Endothelial cell of umbilical vein (primary cell): ENCODE data around the gene COL26A1. TPM values are rescaled to one million over a fixed set of nuclear protein-coding genes. Genes with fewer than 3 reads are reported as not detected.

Source experiments
- BruUV-seq: library from RNA; stranded (reverse); fragments of 400-500 nt; replicated peaks from 2 replicates; lab custom pipeline; 2021; lab: Mats Ljungman, UMichigan
- CTCF ChIA-PET: fragments of 300-600, 350-600 bp; sonication (Branson Sonifier 250); formaldehyde crosslinking; loops from one replicate; lab custom pipeline; 2021; ENCODE audit warnings: antibody characterized with exemption, inconsistent platforms; lab: Charles Lee
- POLR2A ChIA-PET: fragments of 300-600, 350-600 bp; sonication (Branson Sonifier 250); formaldehyde crosslinking; loops from one replicate; lab custom pipeline; 2021; ENCODE audit warnings: antibody characterized with exemption, inconsistent platforms; lab: Charles Lee
- DNase-seq: peaks from one replicate; pipeline ENCODE4 v3.0.0-alpha.2; 2011; ENCODE audit warnings: low read depth, low spot score
- FAIRE-seq: peaks from 2 replicates; lab custom pipeline; 2011; peaks lifted over from hg19 to GRCh38; lab: Jason Lieb, UNC
- H2AFZ ChIP-seq: 2 replicates; pipeline ENCODE4 v1.6.0; 2012; ENCODE audit warnings: low read depth, low read length, control low read depth, inconsistent platforms
- H3K27ac ChIP-seq: 2 replicates; pipeline ENCODE4 v1.5.1; 2011; ENCODE audit warnings: low read depth, mild to moderate bottlenecking, control low read depth, low read length, moderate library complexity; ENCODE audit not compliant: insufficient read depth
- H3K27me3 ChIP-seq, 2 experiments: 2 replicates each; pipeline versions ENCODE4 v1.6.0 to v1.6.1; 2011; ENCODE audit warnings: low read length in 2 of 2, mixed read lengths in 1 of 2; ENCODE audit not compliant: control insufficient read depth in 2 of 2, insufficient read depth in 2 of 2
- H3K36me3 ChIP-seq, 2 experiments: 2 replicates in 1 of 2; 3 replicates in 1 of 2; pipeline ENCODE4 v1.5.1; 2011; ENCODE audit warnings: low read length in 2 of 2, mild to moderate bottlenecking in 1 of 2, moderate library complexity in 1 of 2; ENCODE audit not compliant: control insufficient read depth in 2 of 2, insufficient read depth in 2 of 2; ENCODE audit errors: extremely low read depth in 1 of 2
- H3K4me1 ChIP-seq: 3 replicates; pipeline ENCODE4 v1.5.1; 2011; ENCODE audit warnings: mild to moderate bottlenecking, low read length; ENCODE audit not compliant: control insufficient read depth, insufficient read depth; ENCODE audit errors: extremely low read depth
- H3K4me2 ChIP-seq: 2 replicates; pipeline ENCODE4 v1.6.1; 2011; ENCODE audit warnings: low read length, control low read depth, mixed read lengths; ENCODE audit not compliant: insufficient read depth
- H3K4me3 ChIP-seq, 3 experiments: fragments of 200-600 bp in 1 of 3; sonication (generic), shearing (Covaris generic) in 1 of 3; replicated peaks in 1 of 3; 2 replicates each; pipeline ENCODE4 v1.5.1; 2011 to 2016; ENCODE audit warnings: control low read depth in 3 of 3, low read length in 3 of 3, mild to moderate bottlenecking in 2 of 3, inconsistent platforms in 1 of 3, low read depth in 1 of 3, moderate library complexity in 1 of 3; ENCODE audit not compliant: insufficient read depth in 1 of 3
- H3K79me2 ChIP-seq: 2 replicates; pipeline ENCODE4 v1.6.0; 2012; ENCODE audit warnings: low read length, inconsistent platforms; ENCODE audit not compliant: control insufficient read depth, insufficient read depth
- H3K9ac ChIP-seq: replicated peaks from 2 replicates; pipeline ENCODE3; 2011; ENCODE audit warnings: low read length, control low read depth; ENCODE audit not compliant: insufficient read depth; ENCODE audit errors: extremely low read depth
- H3K9me1 ChIP-seq: replicated peaks from 3 replicates; pipeline ENCODE4 v1.6.0; 2011; ENCODE audit warnings: mild to moderate bottlenecking, low read length; ENCODE audit not compliant: control insufficient read depth, insufficient read depth; ENCODE audit errors: extremely low read depth
- H3K9me3 ChIP-seq: replicated peaks from 2 replicates; pipeline ENCODE4 v1.5.1; 2012; ENCODE audit warnings: low read length, inconsistent platforms; ENCODE audit not compliant: control insufficient read depth, insufficient read depth
- H4K20me1 ChIP-seq: replicated peaks from 2 replicates; pipeline ENCODE3; 2011; ENCODE audit warnings: mild to moderate bottlenecking, low read length; ENCODE audit not compliant: control insufficient read depth, insufficient read depth; ENCODE audit errors: extremely low read depth
- EZH2 ChIP-seq: IDR thresholded peaks from 2 replicates; pipeline ENCODE4 v1.6.1; 2012; ENCODE audit warnings: borderline replicate concordance, low read depth, mild to moderate bottlenecking, moderate library complexity, low read length, inconsistent platforms; ENCODE audit not compliant: severe bottlenecking
- FOS ChIP-seq: IDR thresholded peaks from 2 replicates; pipeline ENCODE4 v1.6.1; 2011; ENCODE audit warnings: mild to moderate bottlenecking, low read length, moderate library complexity, borderline replicate concordance; ENCODE audit not compliant: insufficient read depth
- GATA2 ChIP-seq: IDR thresholded peaks from 2 replicates; pipeline ENCODE4 v1.7.0; 2011; ENCODE audit warnings: low read depth, mild to moderate bottlenecking, moderate library complexity, mixed read lengths, low read length; ENCODE audit not compliant: insufficient read length, insufficient read depth
- JUN ChIP-seq: IDR thresholded peaks from 2 replicates; pipeline ENCODE4 v1.6.1; 2011; ENCODE audit warnings: borderline replicate concordance, low read depth; ENCODE audit not compliant: insufficient read length, insufficient read depth
- MYC ChIP-seq: IDR thresholded peaks from one replicate; pipeline ENCODE4 v1.6.1; 2011; ENCODE audit warnings: mild to moderate bottlenecking, low read depth, low read length
- POLR2A ChIP-seq: IDR thresholded peaks from 2 replicates; pipeline ENCODE4 v1.6.1; 2012; ENCODE audit warnings: low read depth, mild to moderate bottlenecking, control low read depth, low read length
- POLR2AphosphoS5 ChIP-seq: IDR thresholded peaks from 2 replicates; pipeline ENCODE4 v1.6.1; 2012; ENCODE audit warnings: low read depth, mild to moderate bottlenecking, control low read depth, low read length, moderate library complexity; ENCODE audit not compliant: insufficient read depth
- dilution Hi-C: fragments of 300-500 bp; cut with MboI; formaldehyde crosslinking; loops from one replicate; pipeline ENCODE4 v1.15.0; 2019; ENCODE audit warnings: low sequenced_read_pairs; ENCODE audit not compliant: extremely low pct_ligation_motif_present
- intact Hi-C: fragments of 100-400 bp; cut with micrococcal nuclease; formaldehyde crosslinking; loops from one replicate; pipeline ENCODE4 v1.10.0; 2022
- polyA plus RNA-seq, 4 experiments: library from polyadenylated mRNA; depleted of rRNA in 3 of 4; stranded (reverse) in 3 of 4; unstranded in 1 of 4; fragments of >200 nt; gene quantifications; 2 replicates each; pipeline versions ENCODE4 v1.2.1 to v1.2.3, GENCODE V29; 2011 to 2012; ENCODE audit warnings: missing spikeins in 1 of 4
- total RNA-seq: library from RNA; stranded (reverse); gene quantifications from 2 replicates; pipeline ENCODE4 v1.2.3, GENCODE V29; 2021
- TF ChIP-seq, protein P1 (sequence below), 2 donors: IDR thresholded peaks; 1 replicate in 1 of 2; 2 replicates in 1 of 2; pipeline ENCODE4 v1.5.1; 2011; ENCODE audit warnings: low read length in 2 of 2, mild to moderate bottlenecking in 2 of 2, moderate library complexity in 2 of 2, control low read depth in 1 of 2, inconsistent platforms in 1 of 2, low read depth in 1 of 2; ENCODE audit not compliant: insufficient read depth in 1 of 2; ENCODE audit errors: extremely low read depth in 1 of 2
- TF ChIP-seq, protein P2 (sequence below): IDR thresholded peaks from 2 replicates; pipeline ENCODE4 v1.6.1; 2011; ENCODE audit not compliant: insufficient read depth, insufficient read length

Gene COL26A1
- total and polyA plus RNA-seq, 2 donors (not counting 3 experiments of a cell fraction or from before 2014, with no cell fraction given) = not detected

DNA sequence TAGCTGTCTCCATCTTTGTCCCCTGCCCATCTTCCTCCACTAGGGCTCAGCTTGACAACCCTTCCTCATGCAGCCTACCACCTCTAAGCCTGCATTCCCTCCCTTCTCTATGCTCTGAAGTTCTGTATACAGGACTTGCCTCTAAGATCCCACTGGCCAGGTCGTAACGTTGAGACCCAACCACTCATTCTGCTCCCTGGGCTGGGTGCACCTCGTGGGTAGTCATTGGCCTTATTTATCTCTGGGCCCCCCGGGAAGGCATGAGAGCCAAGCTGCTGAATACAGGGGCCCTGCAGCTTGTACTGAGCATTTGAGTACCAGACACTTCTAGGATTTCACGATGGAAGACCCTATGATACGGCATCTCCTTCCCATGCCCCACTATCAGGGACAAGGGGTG lies 235.3 kb downstream of the COL26A1 start:
- dilution Hi-C loops (no loop called here), intact Hi-C loops (no loop called here)
- H3K4me1 ChIP-seq = no peaks in the 10 kb centered on the region

More for the DNA sequence above, 235.3 kb downstream of the COL26A1 start:
- ChIA-PET POLR2A (no interaction called here), CTCF (interaction anchor here (0.5 kb wide), 1 partner anchor 19 kb away, joined by 4 read pairs; no protein-coding TSS in a partner anchor)
- no peaks in the 10 kb centered on the region for H3K9me3 ChIP-seq
- H3K9me1 ChIP-seq = no peaks in the 10 kb centered on the region
- DNase-seq (no peak), FAIRE-seq (no peak)
- H3K79me2 ChIP-seq = no peaks in the 10 kb centered on the region
- no peak overlapping the region for H3K4me3 ChIP-seq
- no TSS peak for BruUV-seq
- H4K20me1 ChIP-seq = no peaks in the 10 kb centered on the region
- no peak overlapping the region for H3K4me2 ChIP-seq
- H3K27me3 ChIP-seq = peaks cover 0 to 5% of the 10 kb centered on the region in 2 experiments
- H3K9ac ChIP-seq = no peak overlapping the region
- TF ChIP-seq FOS (no peak), GATA2 (no peak), POLR2A (no peak), EZH2 (no peak), MYC (no peak), POLR2AphosphoS5 (no peak), JUN (no peak)
- TF ChIP-seq, protein P1, sequence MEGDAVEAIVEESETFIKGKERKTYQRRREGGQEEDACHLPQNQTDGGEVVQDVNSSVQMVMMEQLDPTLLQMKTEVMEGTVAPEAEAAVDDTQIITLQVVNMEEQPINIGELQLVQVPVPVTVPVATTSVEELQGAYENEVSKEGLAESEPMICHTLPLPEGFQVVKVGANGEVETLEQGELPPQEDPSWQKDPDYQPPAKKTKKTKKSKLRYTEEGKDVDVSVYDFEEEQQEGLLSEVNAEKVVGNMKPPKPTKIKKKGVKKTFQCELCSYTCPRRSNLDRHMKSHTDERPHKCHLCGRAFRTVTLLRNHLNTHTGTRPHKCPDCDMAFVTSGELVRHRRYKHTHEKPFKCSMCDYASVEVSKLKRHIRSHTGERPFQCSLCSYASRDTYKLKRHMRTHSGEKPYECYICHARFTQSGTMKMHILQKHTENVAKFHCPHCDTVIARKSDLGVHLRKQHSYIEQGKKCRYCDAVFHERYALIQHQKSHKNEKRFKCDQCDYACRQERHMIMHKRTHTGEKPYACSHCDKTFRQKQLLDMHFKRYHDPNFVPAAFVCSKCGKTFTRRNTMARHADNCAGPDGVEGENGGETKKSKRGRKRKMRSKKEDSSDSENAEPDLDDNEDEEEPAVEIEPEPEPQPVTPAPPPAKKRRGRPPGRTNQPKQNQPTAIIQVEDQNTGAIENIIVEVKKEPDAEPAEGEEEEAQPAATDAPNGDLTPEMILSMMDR (IDR thresholded peaks at IDR 0.05; ENCODE audit: extremely low read depth in 1 of 2, insufficient read depth in 1 of 2, low read depth in 1 of 2, low read length in 2 of 2) = no peak
- TF ChIP-seq, protein P2, sequence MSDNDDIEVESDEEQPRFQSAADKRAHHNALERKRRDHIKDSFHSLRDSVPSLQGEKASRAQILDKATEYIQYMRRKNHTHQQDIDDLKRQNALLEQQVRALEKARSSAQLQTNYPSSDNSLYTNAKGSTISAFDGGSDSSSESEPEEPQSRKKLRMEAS = no peak
- no peaks in the 10 kb centered on the region for H3K36me3 ChIP-seq
- H3K27ac ChIP-seq = no peak overlapping the region
- H2AFZ ChIP-seq = no peak overlapping the region
